Erythroblast (primary cell): ENCODE data around the gene OLIG2.

Experiments
- DNase-seq, 2 experiments: peaks; one replicate each; lab custom pipeline; 2025; lab: John Stamatoyannopoulos, UW
- GATA1 ChIP-seq: IDR thresholded peaks from 2 replicates; pipeline ENCODE4 v1.6.1; 2011; ENCODE audit warnings: low read depth, mild to moderate bottlenecking, control low read depth, low read length, moderate library complexity
- POLR2A ChIP-seq: IDR thresholded peaks from 2 replicates; pipeline ENCODE4 v1.6.1; 2011; ENCODE audit warnings: mild to moderate bottlenecking, low read length

OLIG2 gene

GRCh38 chr21:33061233-33061632 is 35.5 kb downstream of the OLIG2 start:
- DNase-seq: no peak
- TF ChIP-seq POLR2A: no peak
- no peak for TF ChIP-seq GATA1

DNA sequence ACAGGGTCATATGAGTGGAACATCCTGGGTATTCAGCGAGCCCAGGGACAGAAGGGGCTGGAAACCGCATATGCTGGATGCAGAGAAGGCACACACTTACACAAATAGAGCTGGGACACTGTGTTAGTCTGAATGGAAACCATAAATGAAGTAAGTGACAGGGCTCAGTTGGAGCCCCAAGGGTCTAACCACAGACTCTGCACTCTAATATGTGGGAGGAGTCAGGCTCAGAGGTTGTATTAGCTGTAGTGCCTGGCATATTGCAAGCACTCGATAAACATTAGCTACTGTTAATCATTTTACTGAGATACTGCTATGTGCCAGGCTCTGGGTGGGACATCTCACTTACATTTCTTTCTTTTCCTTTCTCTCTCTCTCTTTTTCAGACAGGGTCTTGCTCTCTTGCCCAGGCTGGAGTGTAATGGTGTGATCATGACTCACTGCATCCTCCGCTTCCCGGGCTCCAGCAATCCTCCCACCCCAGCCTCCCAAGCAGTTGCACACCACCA is 37.7 kb downstream of the OLIG2 start:
- TF ChIP-seq POLR2A (no peak), GATA1 (no peak)
- peak in 1 of 2 experiments; percentile 24 for DNase-seq

GRCh38 chr21:33063907-33064622 is 38.3 kb downstream of the OLIG2 start:
- no peak for DNase-seq

GRCh38 chr21:33064623-33065390 is 39.1 kb downstream of the OLIG2 start:
- TF ChIP-seq POLR2A (no peak), GATA1 (no peak)
- peak; percentile 65 to 82 for DNase-seq

More at GRCh38 chr21:33063907-33064622, 38.3 kb downstream of the OLIG2 start:
- TF ChIP-seq GATA1 (no peak), POLR2A (no peak)

DNA sequence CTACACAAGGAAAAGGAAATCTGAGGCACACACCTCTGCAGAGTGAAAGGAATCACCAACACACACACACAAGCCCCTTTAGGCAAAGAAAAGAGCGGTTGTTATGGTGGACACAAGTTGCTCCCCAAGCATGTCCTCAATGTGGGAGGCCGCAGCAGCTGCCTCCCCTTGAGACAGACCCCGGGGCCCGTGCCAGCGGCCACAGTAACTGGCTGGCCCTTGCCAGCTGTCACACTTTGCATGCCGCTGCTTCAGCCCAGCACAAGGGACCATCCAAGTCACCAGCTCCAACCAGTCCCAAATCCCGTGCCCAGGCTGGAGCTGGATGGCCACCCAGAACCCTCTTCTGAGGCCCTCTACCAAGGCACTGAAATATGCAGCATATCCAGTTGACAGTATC is 41.3 kb downstream of the OLIG2 start:
- DNase-seq: no peak
- TF ChIP-seq POLR2A (no peak), GATA1 (no peak)

GRCh38 chr21:33067457-33067856 is 41.7 kb downstream of the OLIG2 start:
- TF ChIP-seq GATA1 (no peak), POLR2A (no peak)
- DNase-seq: peak; percentile 43 to 65

DNA sequence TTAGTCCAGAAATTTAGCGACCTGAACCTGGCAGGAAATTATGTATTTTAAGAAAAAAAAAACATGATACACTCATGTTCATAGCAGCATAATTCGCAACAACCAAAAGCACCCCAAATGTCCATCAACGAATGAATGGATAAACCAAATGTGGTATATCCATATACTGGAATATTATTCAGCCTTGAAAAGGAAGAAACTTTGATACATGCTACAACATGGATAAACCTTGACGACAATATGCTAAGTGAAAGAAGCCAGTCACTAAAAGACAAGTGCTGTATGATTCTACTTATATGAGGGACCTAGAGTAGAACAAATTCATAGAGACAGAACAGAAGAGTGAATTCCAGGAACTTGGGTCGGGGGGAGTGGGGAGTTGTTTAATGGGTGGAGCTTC is 43.5 kb downstream of the OLIG2 start:
- DNase-seq: no peak
- TF ChIP-seq POLR2A: no peak

GRCh38 chr21:33069645-33069993 is 43.9 kb downstream of the OLIG2 start:
- TF ChIP-seq GATA1: no peak
- TF ChIP-seq POLR2A: no peak
- no peak for DNase-seq

DNA sequence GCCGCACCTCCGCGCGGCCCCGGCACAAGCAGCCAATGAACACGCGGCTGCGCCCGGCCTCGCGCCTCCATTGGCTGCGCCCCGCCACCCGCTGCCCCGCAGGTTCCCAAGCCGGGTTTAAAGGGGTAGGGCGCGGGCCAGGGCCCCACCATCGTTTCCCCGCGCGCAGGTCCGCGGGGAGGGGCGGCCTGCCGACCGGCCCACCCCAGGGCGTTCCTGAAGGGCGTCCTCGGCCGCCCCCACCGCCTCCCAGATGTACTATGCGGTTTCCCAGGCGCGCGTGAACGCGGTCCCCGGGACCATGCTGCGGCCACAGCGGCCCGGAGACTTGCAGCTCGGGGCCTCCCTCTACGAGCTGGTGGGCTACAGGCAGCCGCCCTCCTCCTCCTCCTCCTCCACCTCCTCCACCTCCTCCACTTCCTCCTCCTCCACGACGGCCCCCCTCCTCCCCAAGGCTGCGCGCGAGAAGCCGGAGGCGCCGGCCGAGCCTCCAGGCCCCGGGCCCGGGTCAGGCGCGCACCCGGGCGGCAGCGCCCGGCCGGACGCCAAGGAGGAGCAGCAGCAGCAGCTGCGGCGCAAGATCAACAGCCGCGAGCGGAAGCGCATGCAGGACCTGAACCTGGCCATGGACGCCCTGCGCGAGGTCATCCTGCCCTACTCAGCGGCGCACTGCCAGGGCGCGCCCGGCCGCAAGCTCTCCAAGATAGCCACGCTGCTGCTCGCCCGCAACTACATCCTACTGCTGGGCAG is 44.4 kb downstream of the OLIG2 start, which contains the start of gene OLIG1:
OLIG1 (plus strand) TSS at position 148 of the 750 bp plus-strand sequence; CDS start at position 254, 106 bp downstream.
- DNase-seq: peak; percentile 84 to 88
- TF ChIP-seq POLR2A: peak; percentile 19
- no peak for TF ChIP-seq GATA1

DNA sequence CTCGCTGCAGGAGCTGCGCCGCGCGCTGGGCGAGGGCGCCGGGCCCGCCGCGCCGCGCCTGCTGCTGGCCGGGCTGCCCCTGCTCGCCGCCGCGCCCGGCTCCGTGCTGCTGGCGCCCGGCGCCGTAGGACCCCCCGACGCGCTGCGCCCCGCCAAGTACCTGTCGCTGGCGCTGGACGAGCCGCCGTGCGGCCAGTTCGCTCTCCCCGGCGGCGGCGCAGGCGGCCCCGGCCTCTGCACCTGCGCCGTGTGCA is 44.9 kb downstream of the OLIG2 start:
- TF ChIP-seq POLR2A (no peak), GATA1 (no peak)
- no peak for DNase-seq

DNA sequence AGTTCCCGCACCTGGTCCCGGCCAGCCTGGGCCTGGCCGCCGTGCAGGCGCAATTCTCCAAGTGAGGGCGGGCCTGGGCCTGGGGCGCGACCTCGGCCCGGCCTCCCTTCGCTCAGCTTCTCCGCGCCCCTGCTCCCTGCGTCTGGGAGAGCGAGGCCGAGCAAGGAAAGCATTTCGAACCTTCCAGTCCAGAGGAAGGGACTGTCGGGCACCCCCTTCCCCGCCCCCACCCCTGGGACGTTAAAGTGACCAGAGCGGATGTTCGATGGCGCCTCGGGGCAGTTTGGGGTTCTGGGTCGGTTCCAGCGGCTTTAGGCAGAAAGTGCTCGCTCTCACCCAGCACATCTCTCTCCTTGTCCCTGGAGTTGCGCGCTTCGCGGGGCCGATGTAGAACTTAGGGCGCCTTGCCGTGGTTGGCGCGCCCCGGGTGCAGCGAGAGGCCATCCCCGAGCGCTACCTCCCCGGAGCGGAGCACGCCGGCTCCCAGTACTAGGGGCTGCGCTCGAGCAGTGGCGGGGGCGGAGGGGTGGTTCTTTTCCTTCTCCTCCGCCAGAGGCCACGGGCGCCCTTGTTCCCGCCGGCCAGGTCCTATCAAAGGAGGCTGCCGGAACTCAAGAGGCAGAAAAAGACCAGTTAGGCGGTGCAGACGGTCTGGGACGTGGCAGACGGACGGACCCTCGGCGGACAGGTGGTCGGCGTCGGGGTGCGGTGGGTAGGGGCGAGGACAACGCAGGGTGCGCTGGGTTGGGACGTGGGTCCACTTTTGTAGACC is 45.4 kb downstream of the OLIG2 start:
- DNase-seq: peak; percentile 74 to 75
- TF ChIP-seq POLR2A: no peak
- TF ChIP-seq GATA1: no peak

DNA sequence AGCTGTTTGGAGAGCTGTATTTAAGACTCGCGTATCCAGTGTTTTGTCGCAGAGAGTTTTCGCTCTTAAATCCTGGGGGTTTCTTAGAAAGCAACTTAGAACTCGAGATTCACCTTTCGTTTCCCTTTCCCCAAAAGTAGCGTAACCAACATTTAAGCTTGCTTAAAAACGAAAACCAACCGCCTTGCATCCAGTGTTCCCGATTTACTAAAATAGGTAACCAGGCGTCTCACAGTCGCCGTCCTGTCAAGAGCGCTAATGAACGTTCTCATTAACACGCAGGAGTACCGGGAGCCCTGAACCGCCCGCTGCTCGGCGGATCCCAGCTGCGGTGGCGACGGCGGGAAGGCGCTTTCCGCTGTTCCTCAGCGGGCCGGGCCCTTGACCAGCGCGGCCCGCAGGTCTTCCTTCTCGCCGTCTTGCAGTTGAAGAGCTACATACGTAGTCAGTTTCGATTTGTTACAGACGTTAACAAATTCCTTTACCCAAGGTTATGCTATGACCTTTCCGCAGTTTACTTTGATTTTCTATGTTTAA is 46.1 kb downstream of the OLIG2 start:
- TF ChIP-seq POLR2A (no peak), GATA1 (no peak)
- DNase-seq: peak; percentile 62 to 71

DNA sequence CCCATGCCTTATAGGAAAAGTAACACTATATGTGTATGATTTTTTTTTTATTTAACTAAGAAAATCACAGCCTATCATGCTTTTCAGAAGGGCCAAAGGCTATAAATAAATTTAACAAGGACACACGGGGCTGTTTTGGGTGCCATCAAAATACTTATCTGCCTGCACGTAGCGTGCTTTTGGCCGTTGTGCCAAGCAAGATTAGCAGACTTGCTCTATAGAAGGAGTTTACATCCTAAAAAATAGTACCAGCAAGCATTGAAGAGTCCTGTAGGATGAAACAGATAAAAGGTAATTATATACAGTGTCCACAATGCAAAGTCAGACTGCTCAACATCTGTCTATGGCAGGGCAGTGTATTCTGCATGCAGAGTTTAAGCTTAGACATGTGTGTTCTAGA is 47.9 kb downstream of the OLIG2 start:
- TF ChIP-seq POLR2A (no peak), GATA1 (no peak)
- peak in 1 of 2 experiments; percentile 28 for DNase-seq
